ENCODE results near the gene UBTD2. TPM values are rescaled to one million over a fixed set of nuclear protein-coding genes. Genes with fewer than 3 reads are reported as not detected.
A peak's percentile ranks its signal among the peaks of the same experiment; 100 is the strongest.

UBTD2 gene
- total and polyA plus RNA-seq, 10 of the 15 experiments (the other 5 are each of a cell fraction or from before 2014, with no cell fraction given) = 7.7 to 30.5 (median 19.4) TPM

DNA sequence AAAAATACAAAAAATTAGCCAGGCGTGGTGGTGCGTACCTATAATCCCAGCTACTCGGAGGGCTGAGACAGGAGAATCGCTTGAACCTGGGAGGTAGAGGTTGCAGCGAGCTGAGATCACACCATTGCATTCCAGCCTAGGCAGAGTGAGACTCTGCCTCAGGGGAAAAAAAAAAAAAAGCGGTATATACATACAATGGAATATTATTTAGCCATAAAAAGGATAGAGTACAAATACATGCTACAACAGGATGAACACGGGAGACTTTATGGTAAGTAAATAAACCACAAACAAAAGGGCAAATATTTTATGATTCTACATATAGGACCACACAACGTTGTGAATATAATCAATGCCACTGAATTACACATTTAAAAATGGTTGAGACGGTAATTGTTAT is 5.2 kb downstream of the UBTD2 start (continued):
- TF ChIP-seq, protein P1, sequence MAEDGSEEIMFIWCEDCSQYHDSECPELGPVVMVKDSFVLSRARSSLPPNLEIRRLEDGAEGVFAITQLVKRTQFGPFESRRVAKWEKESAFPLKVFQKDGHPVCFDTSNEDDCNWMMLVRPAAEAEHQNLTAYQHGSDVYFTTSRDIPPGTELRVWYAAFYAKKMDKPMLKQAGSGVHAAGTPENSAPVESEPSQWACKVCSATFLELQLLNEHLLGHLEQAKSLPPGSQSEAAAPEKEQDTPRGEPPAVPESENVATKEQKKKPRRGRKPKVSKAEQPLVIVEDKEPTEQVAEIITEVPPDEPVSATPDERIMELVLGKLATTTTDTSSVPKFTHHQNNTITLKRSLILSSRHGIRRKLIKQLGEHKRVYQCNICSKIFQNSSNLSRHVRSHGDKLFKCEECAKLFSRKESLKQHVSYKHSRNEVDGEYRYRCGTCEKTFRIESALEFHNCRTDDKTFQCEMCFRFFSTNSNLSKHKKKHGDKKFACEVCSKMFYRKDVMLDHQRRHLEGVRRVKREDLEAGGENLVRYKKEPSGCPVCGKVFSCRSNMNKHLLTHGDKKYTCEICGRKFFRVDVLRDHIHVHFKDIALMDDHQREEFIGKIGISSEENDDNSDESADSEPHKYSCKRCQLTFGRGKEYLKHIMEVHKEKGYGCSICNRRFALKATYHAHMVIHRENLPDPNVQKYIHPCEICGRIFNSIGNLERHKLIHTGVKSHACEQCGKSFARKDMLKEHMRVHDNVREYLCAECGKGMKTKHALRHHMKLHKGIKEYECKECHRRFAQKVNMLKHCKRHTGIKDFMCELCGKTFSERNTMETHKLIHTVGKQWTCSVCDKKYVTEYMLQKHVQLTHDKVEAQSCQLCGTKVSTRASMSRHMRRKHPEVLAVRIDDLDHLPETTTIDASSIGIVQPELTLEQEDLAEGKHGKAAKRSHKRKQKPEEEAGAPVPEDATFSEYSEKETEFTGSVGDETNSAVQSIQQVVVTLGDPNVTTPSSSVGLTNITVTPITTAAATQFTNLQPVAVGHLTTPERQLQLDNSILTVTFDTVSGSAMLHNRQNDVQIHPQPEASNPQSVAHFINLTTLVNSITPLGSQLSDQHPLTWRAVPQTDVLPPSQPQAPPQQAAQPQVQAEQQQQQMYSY (CRISPR knock-in tag; IDR thresholded peaks at IDR 0.05) = no peak

DNA sequence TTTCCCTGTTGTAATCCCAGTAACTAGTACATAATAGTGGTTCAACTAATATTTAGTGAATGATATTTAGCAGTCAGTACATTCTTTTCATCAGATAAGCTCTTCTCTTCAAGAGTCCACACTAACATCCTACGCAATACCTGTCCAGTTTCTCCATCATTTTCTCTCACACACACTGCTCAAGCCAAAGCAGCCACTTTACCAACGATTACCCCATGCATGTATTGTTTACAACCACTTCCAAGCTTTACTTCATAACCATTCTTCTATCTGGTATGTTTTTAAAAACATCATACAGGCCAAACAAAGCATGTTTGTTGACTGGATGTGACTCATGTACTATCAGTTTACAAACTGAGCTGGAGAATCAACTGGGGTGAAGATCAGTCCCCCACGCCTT is 7.3 kb downstream of the UBTD2 start:
- no peak overlapping the region for H2AFZ ChIP-seq (ENCODE audit: control insufficient read depth, low read depth, low read length)
- in situ Hi-C loops (cut with MboI) = loop anchor here (25.0 kb wide), 1 partner anchor 864 kb away; the partner anchor contains the start of gene FGF18
- no TSS peak for BruUV-seq (replicated peaks)
- TF ChIP-seq BACH1 (IDR thresholded peaks at IDR 0.05; ENCODE audit: borderline replicate concordance) = no peak
- TF ChIP-seq CBFB (IDR thresholded peaks at IDR 0.05; ENCODE audit: low read depth) = no peak
- no peak for TF ChIP-seq FOXM1 (IDR thresholded peaks at IDR 0.05; ENCODE audit: low read depth, low read length)
- TF ChIP-seq WRNIP1 (IDR thresholded peaks at IDR 0.05; ENCODE audit: borderline replicate concordance, low read depth, low read length) = no peak
- TF ChIP-seq SUZ12 (IDR thresholded peaks at IDR 0.05; ENCODE audit: unreplicated experiment) = no peak
- no peak for TF ChIP-seq SMAD5 (IDR thresholded peaks at IDR 0.05; ENCODE audit: low read depth)
- TF ChIP-seq, protein P2, sequence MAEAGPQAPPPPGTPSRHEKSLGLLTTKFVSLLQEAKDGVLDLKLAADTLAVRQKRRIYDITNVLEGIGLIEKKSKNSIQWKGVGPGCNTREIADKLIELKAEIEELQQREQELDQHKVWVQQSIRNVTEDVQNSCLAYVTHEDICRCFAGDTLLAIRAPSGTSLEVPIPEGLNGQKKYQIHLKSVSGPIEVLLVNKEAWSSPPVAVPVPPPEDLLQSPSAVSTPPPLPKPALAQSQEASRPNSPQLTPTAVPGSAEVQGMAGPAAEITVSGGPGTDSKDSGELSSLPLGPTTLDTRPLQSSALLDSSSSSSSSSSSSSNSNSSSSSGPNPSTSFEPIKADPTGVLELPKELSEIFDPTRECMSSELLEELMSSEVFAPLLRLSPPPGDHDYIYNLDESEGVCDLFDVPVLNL (IDR thresholded peaks at IDR 0.05; ENCODE audit: low read depth, low read length) = no peak
- TF ChIP-seq SMAD1 (IDR thresholded peaks at IDR 0.05; ENCODE audit: low read depth, partially characterized antibody) = no peak
- no peak for TF ChIP-seq MYC (IDR thresholded peaks at IDR 0.05; ENCODE audit: insufficient read depth, insufficient read length, insufficient replicate concordance, low read length, severe bottlenecking)
- TF ChIP-seq RB1 (IDR thresholded peaks at IDR 0.05; ENCODE audit: borderline replicate concordance) = no peak
- TF ChIP-seq, protein P1 (CRISPR knock-in tag; IDR thresholded peaks at IDR 0.05) = no peak
- TF ChIP-seq TARDBP (IDR thresholded peaks at IDR 0.05; ENCODE audit: borderline replicate concordance) = no peak
- TF ChIP-seq ZNF622 (IDR thresholded peaks at IDR 0.05) = no peak
- TF ChIP-seq EED (IDR thresholded peaks at IDR 0.05; ENCODE audit: low read depth) = no peak
- TF ChIP-seq RBBP5 (conservative IDR thresholded peaks at IDR 0.05) = no peak

More for the DNA sequence above, 7.3 kb downstream of the UBTD2 start:
- POLR2A ChIA-PET = interaction anchor here (0.5 kb wide), 1 partner anchor 198 kb away, joined by 4 read pairs; no protein-coding TSS in a partner anchor
- no peak for FAIRE-seq
- no peak for DNase-seq (ENCODE audit: low read depth, low spot score)
- Histone ChIP-seq H3K27me3 (replicated peaks in 1 of 2; ENCODE audit: control insufficient read depth in 2 of 2, insufficient read depth in 2 of 2, low read length in 1 of 2) (no peaks in the 10 kb centered on the region), H3K4me1 (ENCODE audit: control insufficient read depth, insufficient read depth, low read length) (peaks cover 17% of the 10 kb centered on the region), H3K4me3 (no peak overlapping the region), H4K20me1 (ENCODE audit: control insufficient read depth, insufficient read depth) (no peaks in the 10 kb centered on the region), H3K4me2 (ENCODE audit: control insufficient read depth, insufficient read depth) (no peak overlapping the region), H3K79me2 (ENCODE audit: control insufficient read depth, insufficient read depth, low read length) (peaks cover 94% of the 10 kb centered on the region), H3K36me3 (ENCODE audit: control insufficient read depth in 2 of 2, insufficient read depth in 2 of 2, low read length in 1 of 2) (peaks cover 0 to 9% of the 10 kb centered on the region in 2 experiments; a peak in 1 of 4 replicates), H3K27ac (ENCODE audit: control insufficient read depth, insufficient read depth) (no peak overlapping the region), H3K9ac (ENCODE audit: control insufficient read depth, insufficient read depth, low read length) (no peak overlapping the region), H3K9me3 (replicated peaks; ENCODE audit: control insufficient read depth, insufficient read depth, low read length) (peaks cover 11% of the 10 kb centered on the region; the same call in 2 of the 3 replicates)
- peak; percentile 16; the same call in 2 of the 3 replicates for ATAC-seq
- CTCF ChIA-PET = interaction anchor here (0.6 to 1.2 kb wide), 2 partner anchors 17 to 47 kb away, joined by 3 to 4 read pairs; no protein-coding TSS in a partner anchor
- SMC1A ChIA-PET (ENCODE audit: uncharacterized antibody, unreplicated experiment) = interaction anchor here (0.7 kb wide), 1 partner anchor 9 kb away, joined by 3 read pairs; no protein-coding TSS in a partner anchor
- RAD21 ChIA-PET (ENCODE audit: unreplicated experiment) = interaction anchor here (1.0 kb wide), 1 partner anchor 9 kb away, joined by 3 read pairs; no protein-coding TSS in a partner anchor
- 83% methylated on average over 3 of the region's 3 CpGs for WGBS (ENCODE audit: insufficient coverage, insufficient replicate concordance, low lambda C conversion rate, missing lambda C conversion rate)
- intact Hi-C loops (cut with micrococcal nuclease; ENCODE audit: unreplicated experiment) = loop anchor here (5.0 kb wide), 1 partner anchor 39 kb away; no protein-coding TSS in a partner anchor
